Left lung (tissue), 14 donors: ENCODE data around the gene OR52N4. TPM values are rescaled to one million over a fixed set of nuclear protein-coding genes. Genes with fewer than 3 reads are reported as not detected.
"Not testable (repeated sequence)": the region's sequence is repeated elsewhere in the genome, so short reads cannot be mapped to it uniquely, and the experiment has no call there.

ENCODE experiments used
- ATAC-seq: fragments of 200-7000 bp; cut with Tn5 transposase; one replicate; pipeline ENCODE4 v1.9.1; 2020; ENCODE audit warnings: moderate library complexity
- DNase-seq, 4 donors: peaks; one replicate each; pipeline ENCODE4 v3.0.0-alpha.2; 2013 to 2020
- H3K27ac ChIP-seq, 2 donors: fragments of 200-600 bp; sonication (generic) in 1 of 2; one replicate each; pipeline versions ENCODE4 v1.5.0 to v1.8.0; 2020 to 2021
- H3K27me3 ChIP-seq, 2 donors: fragments of 200-600 bp; sonication (generic) in 1 of 2; one replicate each; pipeline versions ENCODE4 v1.5.0 to v1.8.0; 2020 to 2021
- H3K36me3 ChIP-seq, 2 donors: fragments of 200-600 bp; sonication (generic) in 1 of 2; one replicate each; pipeline versions ENCODE4 v1.5.0 to v1.8.0; 2020 to 2021
- H3K4me1 ChIP-seq, 2 donors: fragments of 200-600 bp; one replicate each; pipeline ENCODE4 v1.8.0; 2021
- H3K4me3 ChIP-seq, 2 donors: fragments of 200-600 bp; sonication (generic) in 1 of 2; one replicate each; pipeline versions ENCODE4 v1.5.0 to v1.8.0; 2020 to 2021; ENCODE audit warnings: mild to moderate bottlenecking in 1 of 2
- H3K9me3 ChIP-seq, 2 donors: fragments of 200-600 bp; sonication (generic) in 1 of 2; one replicate each; pipeline versions ENCODE4 v1.5.0 to v1.8.0; 2020 to 2021
- CTCF ChIP-seq, 2 donors: fragments of 200-600 bp; sonication (generic) in 1 of 2; IDR thresholded peaks; one replicate each; pipeline versions ENCODE4 v1.5.0 to v1.8.0; 2021; ENCODE audit warnings: antibody characterized with exemption in 2 of 2
- intact Hi-C, 2 donors: fragments of 100-400 bp; cut with DNase I; formaldehyde crosslinking; loops; one replicate each; pipeline versions ENCODE4 v1.11.2 to v1.14.2; 2022
- long read RNA-seq, 12 donors: library from polyadenylated mRNA in 2 of 12; unstranded in 2 of 12; transcript quantifications; one replicate each; pipeline ENCODE4 v2.0.0 and lab custom pipeline, GENCODE V29; 2019 to 2026
- polyA plus RNA-seq, 6 donors: library from polyadenylated mRNA; unstranded; fragments of 120-200 nt; gene quantifications; one replicate each; pipeline ENCODE4 v1.2.1, GENCODE V29; 2013; ENCODE audit not compliant: insufficient read length in 6 of 6
- total RNA-seq, 2 donors: library from RNA; stranded (reverse); fragmentation: NEBNext Ultra II Directional; extraction: Animal tissue kit (Norgen Biotek cat#: 25700); gene quantifications; one replicate each; pipeline ENCODE4 v1.2.1, GENCODE V29; 2021
- donor health status: DM: no; HTN: yes; CAD: no.
- donor health status: DM: no; HTN: no; CAD: no.

OR52N4 gene
- total RNA-seq (under 1 TPM in 1 of 2 donors, not detected in 1; 0.37 TPM), polyA plus RNA-seq (under 1 TPM in 1 of 6 donors, not detected in 5; 0.18 TPM)
- long read RNA-seq, donor 1: 0 reads
- long read RNA-seq, donor 2: 0 reads
- long read RNA-seq, donor 3: 0 reads
- long read RNA-seq, donor 4: 0 reads
- long read RNA-seq, donor 5: 0 reads
- long read RNA-seq, donor 6: 0 reads
- long read RNA-seq, donor 7: 0 reads
- long read RNA-seq, donor 8: 0 reads
- long read RNA-seq, donor 9: 0 reads
- long read RNA-seq, donor 10: 0 reads
- long read RNA-seq, donor 11: 0 reads
- long read RNA-seq, donor 12: 0 reads

GRCh38 chr11:5753943-5754342 is at the start of gene OR52N4:
Gene OR52N4, plus strand, starts transcription at chr11:5754243. Its CDS starts 498 bp downstream, at chr11:5754741.
- Histone ChIP-seq H3K27me3 (no peaks in the 10 kb centered on the region), H3K4me3 (no peak within 1 kb of the TSS), H3K4me1 (no peaks in the 10 kb centered on the region), H3K36me3 (no peaks in the 10 kb centered on the region), H3K27ac (no peak within 1 kb of the TSS), H3K9me3 (no peaks in the 10 kb centered on the region)
- no peak for DNase-seq
- no peak for TF ChIP-seq CTCF (IDR thresholded peaks at IDR 0.05)
- intact Hi-C loops: no loop called here
- ATAC-seq: no peak

DNA sequence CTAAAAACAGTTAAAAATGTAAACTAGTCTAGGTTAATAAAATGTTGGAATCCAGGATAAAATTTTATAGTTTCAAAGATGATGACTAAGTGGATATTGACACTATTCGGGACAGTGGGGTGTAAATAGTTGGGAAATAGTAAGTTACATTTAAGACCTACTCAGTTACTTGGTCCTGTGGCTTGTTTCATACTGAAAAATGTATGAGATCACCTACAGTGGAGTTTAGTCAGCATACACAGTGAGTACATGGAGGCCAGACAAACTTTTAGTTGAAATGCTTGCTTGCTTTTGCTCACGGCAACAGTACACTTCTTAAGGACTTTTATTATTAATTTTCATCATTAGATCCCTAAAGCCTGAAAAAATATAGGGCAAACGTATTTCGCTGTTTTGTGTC is 48.4 kb upstream of the OR52N4 start:
- no peak for TF ChIP-seq CTCF (IDR thresholded peaks at IDR 0.05)

DNA sequence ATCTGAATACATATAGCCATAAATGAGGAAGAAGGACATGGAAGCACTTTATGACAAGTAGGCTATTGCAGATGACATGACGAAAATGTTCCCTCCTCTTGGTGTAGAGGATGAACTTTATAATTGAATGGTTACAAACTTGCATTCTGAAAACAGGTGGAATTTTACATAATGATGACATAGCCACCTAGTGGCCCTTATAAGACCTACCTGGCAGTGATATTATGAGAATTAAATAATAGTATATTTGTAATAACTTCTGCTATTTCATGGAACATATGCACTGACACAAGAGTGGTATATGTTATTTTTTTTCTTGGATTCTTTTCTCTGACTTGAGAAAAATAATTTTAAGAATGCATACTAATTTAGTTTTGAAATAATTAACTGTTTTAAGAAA is 41.5 kb upstream of the OR52N4 start:
- Histone ChIP-seq H3K36me3 (peaks cover 0 to 25% of the 10 kb centered on the region in 2 donors), H3K27ac (no peak overlapping the region), H3K4me1 (no peaks in the 10 kb centered on the region), H3K27me3 (no peaks in the 10 kb centered on the region), H3K4me3 (no peak overlapping the region), H3K9me3 (peaks cover 0 to 2% of the 10 kb centered on the region in 2 donors)
- DNase-seq (no peak), ATAC-seq (peak; percentile 56)
- peak; percentile 23 to 29 for TF ChIP-seq CTCF (IDR thresholded peaks at IDR 0.05)
- intact Hi-C loops: no loop called here

More for the DNA sequence above, 48.4 kb upstream of the OR52N4 start:
- Histone ChIP-seq H3K27me3 (no peaks in the 10 kb centered on the region), H3K9me3 (no peaks in the 10 kb centered on the region), H3K4me1 (peaks cover 3 to 6% of the 10 kb centered on the region in 2 donors), H3K4me3 (no peak overlapping the region), H3K36me3 (peaks cover 0 to 75% of the 10 kb centered on the region in 2 donors), H3K27ac (no peak overlapping the region)
- ATAC-seq (no peak), DNase-seq (no peak)
- intact Hi-C loops: no loop called here

- H3K9me3 ChIP-seq: peaks cover 0 to 2% of the 10 kb centered on the region in 2 donors
- H3K4me3 ChIP-seq: no peak overlapping the region
- peaks cover 0 to 14% of the 10 kb centered on the region in 2 donors for H3K36me3 ChIP-seq
- no peaks in the 10 kb centered on the region for H3K27me3 ChIP-seq
- no peak overlapping the region for H3K27ac ChIP-seq
- intact Hi-C loops: no loop called here
- no peaks in the 10 kb centered on the region for H3K4me1 ChIP-seq
- ATAC-seq: no peak
- no peak for DNase-seq
- TF ChIP-seq CTCF (IDR thresholded peaks at IDR 0.05): no peak
These were observed 40.3 kb upstream of the OR52N4 start for GRCh38 chr11:5713695-5714094.

- H3K4me3 ChIP-seq, H3K27ac ChIP-seq, intact Hi-C loops, H3K9me3 ChIP-seq, DNase-seq, H3K27me3 ChIP-seq, ATAC-seq, H3K36me3 ChIP-seq, H3K4me1 ChIP-seq: not testable (repeated sequence)
These were observed 37.5 kb upstream of the OR52N4 start for GRCh38 chr11:5716518-5716917.
